NCI-H345 (cell line): ENCODE results near the gene FETUB.

Source experiments
- DNase-seq: peaks from one replicate; lab custom pipeline; 2025; lab: John Stamatoyannopoulos, UW

FETUB gene

GRCh38 chr3:186639778-186640472 lies at the start of gene FETUB:
Gene FETUB, plus strand, starts transcription at chr3:186640399. Its CDS starts 62 bp downstream, at chr3:186640461.
- DNase-seq: no peak

- DNase-seq: no peak
Observed at GRCh38 chr3:186590580-186591295, 49.5 kb upstream of the FETUB start.

GRCh38 chr3:186592682-186593081 lies 47.5 kb upstream of the FETUB start:
- no peak for DNase-seq

- DNase-seq: no peak
Observed at GRCh38 chr3:186593862-186594261, 46.3 kb upstream of the FETUB start.

- no peak for DNase-seq
Observed at GRCh38 chr3:186594591-186595113, 45.5 kb upstream of the FETUB start.

- DNase-seq: no peak
Observed at GRCh38 chr3:186596568-186597287, 43.5 kb upstream of the FETUB start.

GRCh38 chr3:186598108-186598784 lies 42.0 kb upstream of the FETUB start:
- no peak for DNase-seq

GRCh38 chr3:186598794-186599141 lies 41.4 kb upstream of the FETUB start:
- no peak for DNase-seq

- DNase-seq: no peak
Observed at GRCh38 chr3:186599142-186599784, 40.9 kb upstream of the FETUB start.

GRCh38 chr3:186599785-186600166 lies 40.4 kb upstream of the FETUB start:
- no peak for DNase-seq

- no peak for DNase-seq
Observed at GRCh38 chr3:186600896-186601295, 39.3 kb upstream of the FETUB start.

- no peak for DNase-seq
Observed at GRCh38 chr3:186603159-186603558, 37.0 kb upstream of the FETUB start.

GRCh38 chr3:186605078-186605477 lies 35.1 kb upstream of the FETUB start:
- DNase-seq: no peak

- DNase-seq: no peak
Observed at GRCh38 chr3:186605561-186606545, 34.3 kb upstream of the FETUB start.

- DNase-seq: no peak
Observed at GRCh38 chr3:186608624-186609215, 31.5 kb upstream of the FETUB start.

GRCh38 chr3:186609247-186609868 lies 30.8 kb upstream of the FETUB start:
- DNase-seq: no peak

GRCh38 chr3:186612065-186612464 lies 28.1 kb upstream of the FETUB start:
- no peak for DNase-seq

- DNase-seq: no peak
Observed at GRCh38 chr3:186612721-186613636, 27.2 kb upstream of the FETUB start, which contains the start of gene AHSG. Gene AHSG, plus strand, starts transcription at chr3:186613060. Its CDS starts 82 bp downstream, at chr3:186613142.
